Head of caudate nucleus (tissue), 42 donors: ENCODE results near the gene TPCN2.
"Not testable (repeated sequence)": the region's sequence is repeated elsewhere in the genome, so short reads cannot be mapped to it uniquely, and the experiment has no call there.

ENCODE experiments used
- DNase-seq, 42 donors: peaks; one replicate each; pipeline versions ENCODE4 v3.0.0 to v3.0.0-alpha.2; 2020 to 2021; ENCODE audit warnings: mixed read lengths in 7 of 42
- intact Hi-C: fragments of 100-400 bp; cut with DNase I; formaldehyde crosslinking; loops from one replicate; pipeline ENCODE4 v1.15.0; 2022

Gene TPCN2

DNA sequence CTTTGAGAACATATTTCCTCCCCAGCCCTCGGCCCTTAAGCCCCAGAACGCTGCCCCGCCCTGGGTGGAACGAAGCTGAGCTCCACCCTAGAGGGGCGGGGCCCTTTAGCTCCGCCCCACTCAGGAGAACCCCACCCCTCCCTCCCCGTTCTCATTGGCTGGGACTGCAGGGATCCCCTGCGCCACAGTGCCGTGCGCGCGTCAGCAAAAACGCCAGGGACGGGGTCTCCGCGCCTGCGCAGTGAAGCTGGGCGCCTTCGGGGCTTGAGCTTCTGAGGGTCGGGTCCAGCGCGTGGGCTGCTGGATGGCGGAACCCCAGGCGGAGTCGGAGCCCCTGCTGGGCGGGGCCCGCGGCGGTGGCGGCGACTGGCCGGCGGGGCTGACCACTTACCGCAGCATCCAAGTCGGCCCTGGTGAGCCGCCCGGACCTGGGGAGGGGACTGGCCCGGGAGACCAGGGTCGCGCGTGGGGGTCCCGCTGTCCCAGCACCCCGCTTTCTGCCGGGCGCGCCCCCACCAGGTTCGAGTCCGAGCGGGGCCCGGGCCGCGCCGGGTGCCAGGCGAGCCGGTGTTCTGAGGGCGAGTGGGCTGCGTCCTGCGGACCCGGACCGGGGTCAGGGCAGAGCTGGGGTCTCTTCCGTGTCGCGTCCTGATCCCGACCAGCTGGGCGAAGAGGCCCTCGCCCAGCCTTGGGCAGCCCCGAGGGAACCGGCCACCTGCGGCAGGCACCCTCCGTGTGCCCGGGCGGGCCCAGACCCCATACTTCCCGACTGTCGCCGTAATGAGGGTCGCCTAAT is at the start of gene TPCN2:
Gene TPCN2, plus strand, starts transcription at position 239 of the 796 bp plus-strand sequence. Its CDS starts 66 bp downstream, at position 305.
- peak; percentile 81 to 97 (median 94) for DNase-seq
- intact Hi-C loops, result no loop called here

DNA sequence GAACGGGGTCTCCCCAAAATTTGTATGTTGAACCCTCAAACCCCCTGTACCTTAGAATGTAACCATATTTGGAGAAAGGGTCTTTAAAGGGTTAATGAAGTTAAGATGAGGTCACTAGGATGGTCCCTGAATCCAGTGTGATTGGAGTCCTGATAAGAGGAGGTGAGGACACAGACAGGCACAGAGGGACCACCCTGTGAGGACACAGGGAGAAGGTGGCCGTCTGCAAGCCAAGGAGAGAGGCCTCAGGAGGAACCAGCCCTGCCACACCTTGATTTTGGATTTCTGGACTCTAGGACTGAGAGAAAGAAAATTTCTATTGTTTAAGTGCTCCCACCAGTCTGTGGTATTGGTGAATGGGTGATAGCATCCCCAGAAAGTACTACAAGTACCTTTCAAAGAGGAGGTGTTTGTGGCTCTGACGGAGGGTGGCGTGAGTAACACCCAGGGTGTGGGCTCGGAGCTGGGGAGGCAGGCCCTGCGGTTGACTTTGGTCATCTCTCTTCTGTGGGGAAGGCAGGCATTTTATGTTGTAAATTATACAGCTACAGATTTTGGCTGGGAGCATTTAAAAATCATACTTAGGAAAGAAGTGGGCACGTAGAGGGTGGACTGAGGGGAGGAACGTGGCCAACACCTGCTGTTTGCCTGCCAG is 49.5 kb upstream of the TPCN2 start:
- intact Hi-C loops, result no loop called here
- DNase-seq, result peak in 4 of 42 donors; percentile 7 to 13 (median 8)

DNA sequence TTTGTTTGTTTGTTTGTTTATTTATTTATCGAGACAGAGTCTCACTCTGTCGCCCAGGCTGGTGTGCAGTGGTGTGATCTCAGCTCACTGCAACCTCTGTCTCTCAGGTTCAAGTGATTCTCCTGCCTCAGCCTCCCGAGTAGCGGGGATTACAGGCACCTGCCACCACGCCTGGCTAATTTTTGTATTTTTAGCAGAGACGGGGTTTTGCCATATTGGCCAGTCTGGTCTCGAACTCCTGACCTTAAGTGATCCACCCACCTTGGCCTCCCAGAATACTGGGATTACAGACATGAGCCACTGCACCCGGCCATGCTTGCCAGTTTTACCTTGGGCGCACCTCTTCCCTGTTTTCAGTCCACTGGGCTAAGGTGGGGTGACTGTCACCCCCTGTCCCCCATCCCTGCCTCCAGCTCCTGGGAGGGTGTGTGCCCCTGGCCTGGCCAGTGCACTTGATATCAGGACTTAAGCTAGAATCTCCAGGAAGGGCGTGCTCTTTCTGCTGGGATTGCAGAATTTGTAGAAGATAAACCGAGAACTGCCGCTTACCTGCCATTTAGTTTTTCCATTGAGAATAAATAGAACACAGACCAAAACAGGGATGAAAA is 48.9 kb upstream of the TPCN2 start:
- peak in 4 of 42 donors; percentile 4 to 11 (median 8) for DNase-seq
- intact Hi-C loops, result not testable (repeated sequence)

DNA sequence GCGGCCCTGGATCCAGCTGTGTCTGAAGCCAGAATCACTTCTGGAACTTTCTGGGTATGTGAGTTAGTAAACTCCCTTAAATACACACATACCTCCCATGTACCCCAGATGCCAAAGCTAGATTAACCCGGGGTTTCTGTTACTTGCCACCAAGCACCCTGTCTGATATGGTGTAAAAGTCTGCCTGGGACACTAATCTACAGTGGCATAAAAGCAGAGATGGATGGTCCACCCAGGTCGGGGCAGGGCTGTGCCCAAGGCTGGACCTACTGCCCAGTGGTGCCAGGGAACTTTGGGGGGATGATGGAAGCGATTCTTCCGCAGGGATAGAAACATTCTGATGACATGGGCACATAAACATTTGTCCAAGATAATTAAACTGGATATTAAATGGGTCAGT is 48.3 kb upstream of the TPCN2 start:
- intact Hi-C loops, result no loop called here
- DNase-seq, result peak in 2 of 42 donors; percentile 7 to 21

DNA sequence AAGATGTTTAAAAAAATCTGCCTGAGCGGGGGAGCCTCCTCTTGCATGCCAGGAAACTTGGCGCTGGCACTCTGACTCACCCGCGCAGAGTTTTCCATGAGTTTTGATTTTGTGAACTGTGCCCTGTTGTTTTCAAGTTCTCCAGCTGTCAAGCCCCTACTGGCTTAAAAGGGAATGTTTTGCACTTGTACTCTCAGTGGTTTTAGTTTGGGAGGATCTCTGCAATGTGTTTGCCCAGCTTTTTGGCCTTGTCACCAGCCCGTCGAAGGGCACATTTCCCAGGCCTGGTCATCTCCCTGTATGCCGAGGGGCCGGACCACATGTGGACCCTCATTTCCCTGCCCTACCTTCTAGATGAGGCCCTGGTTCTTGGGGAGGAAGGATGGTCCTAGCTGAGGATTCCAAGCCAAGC is 47.9 kb upstream of the TPCN2 start:
- intact Hi-C loops, result no loop called here
- peak in 38 of 42 donors; percentile 8 to 88 (median 64) for DNase-seq

DNA sequence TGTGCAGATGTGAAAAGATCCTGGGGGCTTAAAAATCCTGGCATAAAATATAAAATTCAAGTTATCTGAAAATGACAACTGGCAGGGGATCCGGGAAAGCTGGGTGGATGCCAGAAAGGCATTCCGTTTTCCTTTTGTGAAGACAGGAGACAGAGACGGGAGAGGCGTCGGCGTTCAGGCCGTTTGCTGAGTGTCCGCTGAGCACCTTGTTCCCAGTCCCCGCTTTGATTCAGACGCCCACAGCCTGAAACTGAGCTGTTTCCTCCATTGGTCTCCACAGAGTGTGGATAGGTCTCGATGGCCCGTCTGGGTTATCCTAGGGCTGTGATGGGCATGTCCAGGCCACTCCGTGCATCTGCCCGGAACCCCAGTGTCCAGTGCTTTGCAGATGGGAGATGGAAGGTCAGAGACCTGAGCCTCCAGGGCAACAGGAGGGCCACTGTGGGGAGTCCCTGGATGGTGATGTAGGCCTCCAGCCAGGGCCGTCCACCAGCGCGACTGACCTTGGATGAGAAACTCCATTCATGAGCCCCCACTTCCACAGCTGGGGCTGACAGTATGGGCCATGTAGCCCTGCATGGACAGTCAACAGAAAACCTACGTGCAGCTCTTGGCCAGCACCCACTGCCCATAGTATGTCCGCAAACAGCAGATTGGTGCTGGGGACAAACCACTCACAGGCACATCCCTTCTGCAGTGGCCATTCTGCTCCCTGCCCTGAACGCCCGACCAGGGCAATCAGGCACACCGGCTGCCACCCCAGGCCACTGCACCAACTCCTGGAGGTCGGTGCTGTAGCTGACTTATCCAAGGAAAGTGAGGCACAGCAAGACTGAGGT is 47.3 kb upstream of the TPCN2 start:
- intact Hi-C loops, result no loop called here
- DNase-seq, result peak in 2 of 42 donors; percentile 13 to 36

DNA sequence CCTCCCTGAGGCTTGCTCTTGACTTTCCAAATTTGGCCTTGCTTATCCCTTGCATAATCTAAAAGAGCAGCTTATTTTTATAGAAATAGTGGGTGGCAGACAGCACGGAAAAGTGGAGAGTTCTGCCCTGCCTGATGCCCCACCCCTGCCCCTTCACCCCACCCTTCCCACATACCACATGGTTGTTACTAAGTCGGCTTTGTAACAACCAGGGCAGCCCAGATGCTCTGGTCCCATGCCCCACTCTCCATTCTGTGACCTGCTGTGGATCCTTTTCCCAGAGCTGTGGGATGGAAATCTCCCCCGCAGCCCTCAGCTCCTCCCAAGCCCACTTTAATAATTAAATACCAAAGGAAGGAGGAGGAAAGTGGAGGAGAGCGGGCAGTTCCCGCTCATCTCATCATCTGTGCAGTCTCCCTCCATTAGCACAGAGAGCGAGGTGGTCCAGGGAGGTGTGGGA is 46.6 kb upstream of the TPCN2 start:
- peak in 16 of 42 donors; percentile 14 to 75 (median 34) for DNase-seq
- intact Hi-C loops, result no loop called here

DNA sequence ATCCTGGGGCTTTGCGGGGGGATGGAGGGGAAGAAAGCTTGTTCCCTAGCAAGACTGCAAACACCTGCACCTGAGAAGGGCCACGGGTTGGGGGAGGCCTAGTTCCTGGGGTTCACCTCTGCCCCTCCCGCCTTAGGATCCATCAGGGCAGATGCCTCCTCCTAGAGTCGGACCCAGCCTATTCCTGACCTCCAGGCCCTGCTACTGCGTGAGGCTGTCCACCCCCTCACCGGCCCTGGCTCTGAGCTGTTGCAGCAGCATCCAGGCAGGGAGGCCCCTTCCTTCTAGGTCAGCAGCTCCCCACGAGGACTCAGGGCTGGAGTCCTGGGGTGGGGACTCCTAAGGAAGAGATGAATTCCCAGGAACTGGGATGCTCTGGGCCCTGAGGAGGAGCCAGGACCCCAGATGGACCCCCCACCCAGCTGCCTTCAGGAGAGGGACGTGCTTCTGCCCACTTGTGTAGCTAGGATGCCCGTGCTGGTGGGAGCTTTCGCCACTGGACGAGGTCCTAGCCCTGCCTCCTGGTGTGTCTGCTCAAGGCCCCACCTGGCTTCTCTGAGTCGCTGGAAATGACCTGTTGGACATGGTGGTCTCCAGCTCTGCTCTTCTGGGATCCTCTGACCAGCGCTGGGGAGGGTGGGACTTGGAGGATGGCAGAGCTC is 46.0 kb upstream of the TPCN2 start:
- DNase-seq, result no peak
- intact Hi-C loops, result no loop called here

DNA sequence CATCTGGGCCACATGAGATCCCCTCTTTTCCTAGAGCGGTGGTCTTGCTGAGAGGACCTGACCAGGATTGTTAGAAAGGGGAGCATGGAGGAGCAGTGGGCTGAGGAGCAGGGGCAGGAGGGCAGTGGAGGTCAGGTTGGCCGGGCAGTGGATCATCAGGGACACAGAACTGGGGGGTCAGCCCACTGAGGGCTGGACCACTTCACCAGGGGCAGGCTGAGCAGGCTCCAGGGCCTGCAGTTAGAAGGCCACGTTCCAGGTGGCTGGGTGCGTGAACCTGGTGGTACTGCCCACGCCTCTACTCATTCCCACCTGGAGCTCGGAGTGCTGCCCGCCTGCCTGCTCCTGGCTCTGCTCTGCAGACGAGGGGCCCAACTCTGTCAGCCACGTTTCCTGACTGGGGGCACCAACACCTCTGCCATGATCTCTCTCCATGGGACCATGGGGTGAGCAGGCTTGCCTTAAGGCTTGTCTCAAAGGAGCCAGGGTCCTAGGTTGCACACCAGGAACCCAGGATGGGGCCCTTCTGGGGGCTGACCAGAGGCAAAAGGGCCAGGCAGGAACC is 45.3 kb upstream of the TPCN2 start:
- intact Hi-C loops, result no loop called here
- no peak for DNase-seq

DNA sequence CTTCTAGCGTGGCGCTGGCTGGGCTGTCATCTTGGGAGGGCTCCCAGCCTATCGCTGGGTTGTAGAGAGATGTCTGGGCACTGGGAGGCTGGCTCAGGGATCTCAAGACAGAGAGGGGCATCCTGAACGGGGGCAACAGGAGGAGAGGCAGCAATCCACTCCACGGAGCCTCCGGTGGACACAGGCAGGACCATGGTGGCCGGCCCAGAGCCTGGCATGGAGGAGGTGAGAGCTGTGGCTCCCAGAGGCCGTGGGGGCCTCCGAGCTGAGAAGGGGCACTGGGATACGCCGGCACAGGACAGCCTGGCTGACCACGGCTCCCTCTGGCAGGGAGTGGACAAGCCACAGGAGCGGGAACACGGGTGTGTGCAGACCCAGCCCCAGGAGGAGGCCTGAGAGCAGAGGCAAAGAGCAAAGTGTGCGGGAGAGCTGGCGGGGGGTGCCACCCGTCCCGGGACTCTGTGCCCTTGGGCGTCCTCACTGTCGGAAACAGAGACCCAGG is 44.8 kb upstream of the TPCN2 start:
- DNase-seq, result no peak
- intact Hi-C loops, result no loop called here

DNA sequence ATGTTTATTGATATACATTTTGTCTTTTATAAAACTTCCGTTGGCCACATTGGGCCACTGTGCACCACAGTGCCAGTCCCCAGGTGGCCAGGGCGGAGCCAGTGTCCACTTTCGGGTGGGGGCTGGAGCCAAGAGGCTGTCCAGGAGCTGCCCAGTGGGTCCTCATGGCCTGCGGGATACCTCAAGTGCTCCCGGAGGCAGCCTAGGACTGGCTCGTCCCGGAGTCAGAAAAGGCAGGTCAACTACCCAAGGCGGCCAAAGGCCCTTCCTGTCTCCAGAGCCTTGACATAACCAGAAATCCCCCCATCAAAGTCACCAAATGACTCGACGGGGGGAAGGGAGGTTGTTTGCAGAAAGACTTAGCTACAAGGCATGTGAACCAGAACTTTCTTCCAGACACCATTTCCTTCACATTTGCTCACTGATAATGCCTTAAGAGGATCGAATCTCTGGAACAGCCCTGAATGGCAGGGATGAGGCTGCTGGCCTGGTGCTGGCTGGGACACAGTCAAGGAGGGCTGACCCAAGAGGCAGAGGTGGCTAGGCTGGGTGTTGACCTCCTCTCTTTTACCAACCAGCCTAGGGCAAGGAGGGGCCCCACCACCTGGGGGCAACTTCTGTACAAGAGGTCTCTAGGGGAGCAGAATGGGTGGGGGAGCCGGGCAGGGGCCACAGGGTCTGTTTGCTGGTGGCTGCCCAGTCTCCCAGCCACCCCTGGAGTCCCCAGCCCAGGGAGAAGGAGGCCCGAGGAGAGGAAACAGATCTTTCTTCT is 44.1 kb upstream of the TPCN2 start:
- no peak for DNase-seq
- intact Hi-C loops, result no loop called here

DNA sequence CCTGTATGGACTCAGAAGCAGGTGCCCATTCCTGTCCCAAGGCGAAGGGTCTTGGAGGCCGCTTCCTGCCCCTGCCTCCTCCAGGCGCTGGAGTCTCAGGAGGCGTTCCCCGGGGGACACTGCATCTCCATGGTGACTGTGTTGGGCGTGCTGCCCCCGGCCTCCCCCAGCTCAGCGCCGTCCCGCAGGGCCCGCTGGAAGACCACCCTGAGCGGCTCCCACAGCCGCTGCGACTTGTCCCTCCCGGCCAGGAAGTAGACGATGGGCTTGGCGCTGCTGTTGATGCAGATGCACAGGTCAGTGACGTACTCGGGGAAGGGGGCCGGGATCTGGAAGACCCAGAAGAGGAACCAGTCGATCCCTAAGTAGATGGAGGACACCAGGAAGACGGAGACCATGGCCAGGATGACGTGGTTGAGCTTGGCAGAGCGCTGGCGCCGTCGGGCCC is 43.5 kb upstream of the TPCN2 start:
- intact Hi-C loops, result no loop called here
- DNase-seq, result peak in 3 of 42 donors; percentile 3 to 12 (median 4)

DNA sequence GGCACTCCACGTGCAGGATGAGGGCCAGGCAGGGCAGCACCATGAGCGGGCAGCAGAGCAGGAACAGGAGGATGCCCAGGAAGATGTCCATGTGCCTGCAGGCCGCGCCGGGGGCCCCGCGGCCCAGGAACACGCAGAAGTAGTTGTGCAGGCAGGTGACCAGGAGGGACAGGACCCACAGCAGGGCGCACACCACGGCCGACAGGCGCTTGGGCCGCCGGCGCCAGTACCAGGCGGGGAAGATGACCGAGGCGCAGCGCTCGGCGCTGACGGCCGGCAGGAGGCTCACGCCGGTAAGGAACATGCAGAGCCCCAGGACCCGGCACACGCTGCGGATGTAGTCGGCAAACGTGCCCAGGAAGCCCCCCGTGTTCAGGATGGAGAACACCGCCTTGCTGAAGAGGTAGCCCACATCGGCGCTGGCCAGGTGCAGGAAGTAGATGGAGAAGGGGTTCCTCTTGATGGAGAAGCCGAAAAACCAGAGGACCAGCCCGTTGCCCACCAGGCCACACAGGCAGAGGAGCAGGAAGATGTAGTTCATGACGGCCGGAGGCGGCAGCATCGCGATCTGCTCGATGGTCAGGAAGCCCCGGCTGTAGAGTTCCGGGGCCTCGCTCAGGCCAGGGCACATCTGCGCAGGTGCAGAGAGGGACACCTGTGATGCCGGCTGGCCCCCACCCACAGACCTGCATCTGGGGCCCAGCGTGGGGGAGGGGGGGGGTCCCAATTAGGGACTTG is 42.9 kb upstream of the TPCN2 start:
- peak in 3 of 42 donors; percentile 7 to 15 (median 10) for DNase-seq
- intact Hi-C loops, result no loop called here

DNA sequence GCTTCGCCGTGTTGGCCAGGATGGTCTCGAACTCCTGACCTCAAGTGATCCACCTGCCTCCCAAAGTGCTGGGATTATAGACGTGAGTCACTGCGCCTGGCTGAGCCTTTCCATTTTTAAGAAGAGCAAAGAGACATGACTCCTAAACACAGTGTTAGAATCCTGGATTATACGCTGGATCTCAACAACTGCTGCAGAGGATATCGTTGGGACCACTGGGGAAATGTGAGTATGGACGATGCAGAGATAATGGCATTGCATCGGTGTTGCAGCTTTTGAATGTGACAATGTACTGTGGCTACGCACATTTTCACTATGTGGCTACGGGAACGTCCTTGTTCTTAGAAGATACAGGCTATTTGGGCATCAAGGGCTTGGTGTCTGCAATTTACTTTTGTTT is 41.9 kb upstream of the TPCN2 start:
- intact Hi-C loops, result no loop called here

DNA sequence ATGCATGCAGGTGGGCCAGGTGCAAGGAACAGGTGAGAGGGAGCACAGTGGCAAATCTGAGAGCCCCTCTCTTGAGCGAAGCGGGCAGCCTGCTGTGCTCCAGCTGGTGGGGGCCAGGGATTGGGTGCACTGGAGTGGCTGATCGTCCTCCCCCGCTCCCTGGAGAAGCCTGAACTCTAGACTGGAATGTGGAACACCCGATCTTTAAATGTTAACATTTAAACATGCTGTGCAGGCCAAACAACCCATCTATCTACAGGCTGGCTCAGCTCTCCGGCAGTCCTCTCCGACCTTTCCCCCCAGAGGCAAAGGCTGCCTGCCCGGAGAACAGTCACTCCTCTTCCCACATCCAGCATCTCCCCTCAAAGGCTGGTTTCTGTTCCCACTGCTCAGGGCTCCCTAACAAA is 40.8 kb upstream of the TPCN2 start:
- no peak for DNase-seq
- intact Hi-C loops, result no loop called here

More for the DNA sequence above, 41.9 kb upstream of the TPCN2 start:
- no peak for DNase-seq

DNA sequence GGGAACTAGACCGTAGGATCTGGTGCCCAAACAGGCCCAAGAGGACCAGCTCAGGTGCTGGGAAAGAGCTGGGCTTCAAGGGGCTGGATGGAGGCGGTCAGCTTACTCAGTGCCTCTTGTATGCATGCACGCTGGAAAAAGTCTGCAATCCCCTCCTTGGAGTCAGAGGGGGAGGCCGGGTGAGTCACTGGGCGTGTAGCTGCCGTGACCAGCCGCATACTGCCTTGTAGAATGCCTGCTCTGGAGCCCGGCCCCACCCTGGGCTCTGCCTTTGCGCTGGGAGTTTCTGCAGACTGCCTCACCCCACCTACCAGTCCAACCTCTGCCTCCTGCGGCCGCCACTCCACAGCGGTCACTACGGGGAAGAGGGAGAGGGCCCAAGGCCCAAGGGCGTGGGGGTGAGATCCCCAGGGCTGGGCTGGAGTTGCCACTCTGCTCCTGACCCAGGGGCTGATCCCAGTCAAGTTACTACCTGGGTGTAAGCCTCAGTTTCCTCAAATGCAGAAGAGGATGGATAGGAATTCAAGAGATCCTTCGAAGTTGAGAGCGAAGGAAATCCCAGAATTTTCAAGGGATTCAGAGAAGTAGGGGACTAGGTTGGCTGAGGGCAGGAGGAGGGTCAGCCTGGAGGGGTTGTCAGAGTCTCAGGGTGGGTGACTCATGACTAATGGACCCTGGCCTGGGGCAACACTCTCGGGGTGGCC is 39.8 kb upstream of the TPCN2 start:
- DNase-seq, result no peak
- intact Hi-C loops, result no loop called here
